CD4-positive, alpha-beta T cell treated with Interleukin-15 for 4 hours (primary cell): ENCODE data around the gene BNIP5.

Source experiments
- DNase-seq: peaks from one replicate; pipeline ENCODE4 v3.0.0-alpha.2; 2020; ENCODE audit warnings: low spot score

Gene BNIP5

DNA sequence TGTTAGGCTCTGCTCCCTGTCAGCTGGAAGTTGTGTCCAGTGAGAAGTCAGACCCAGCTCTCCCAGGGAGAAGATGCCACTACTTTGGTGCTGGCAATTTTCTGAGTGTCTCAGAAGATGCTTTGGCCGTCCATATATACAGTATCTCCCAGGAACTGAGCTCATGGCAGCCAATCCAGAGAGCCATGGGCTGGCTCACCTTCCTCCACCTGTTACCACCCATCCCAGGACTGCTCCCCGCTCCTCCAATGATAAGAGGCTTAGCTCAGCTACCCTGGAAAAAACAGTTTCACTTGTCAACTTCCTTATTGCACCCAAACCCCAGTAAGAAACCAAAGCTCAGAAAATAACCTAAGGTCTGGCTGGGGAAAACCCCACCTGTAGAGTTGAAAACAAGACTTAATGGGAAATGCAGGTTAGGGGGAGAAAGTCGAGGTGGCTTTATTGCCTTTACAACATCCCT, at the start of gene BNIP5:
TSS of gene BNIP5 (minus strand) at position 110 of the 463 bp plus-strand sequence. CDS start 6,198 bp downstream, outside the sequence.
- peak; percentile 8 for DNase-seq

- no peak for DNase-seq
Measured at GRCh38 chr6:36384095-36384494, 47.4 kb upstream of the BNIP5 start.

GRCh38 chr6:36383606-36384005, 46.9 kb upstream of the BNIP5 start:
- DNase-seq = peak; percentile 51

GRCh38 chr6:36382976-36383375, 46.3 kb upstream of the BNIP5 start:
- DNase-seq = no peak

DNA sequence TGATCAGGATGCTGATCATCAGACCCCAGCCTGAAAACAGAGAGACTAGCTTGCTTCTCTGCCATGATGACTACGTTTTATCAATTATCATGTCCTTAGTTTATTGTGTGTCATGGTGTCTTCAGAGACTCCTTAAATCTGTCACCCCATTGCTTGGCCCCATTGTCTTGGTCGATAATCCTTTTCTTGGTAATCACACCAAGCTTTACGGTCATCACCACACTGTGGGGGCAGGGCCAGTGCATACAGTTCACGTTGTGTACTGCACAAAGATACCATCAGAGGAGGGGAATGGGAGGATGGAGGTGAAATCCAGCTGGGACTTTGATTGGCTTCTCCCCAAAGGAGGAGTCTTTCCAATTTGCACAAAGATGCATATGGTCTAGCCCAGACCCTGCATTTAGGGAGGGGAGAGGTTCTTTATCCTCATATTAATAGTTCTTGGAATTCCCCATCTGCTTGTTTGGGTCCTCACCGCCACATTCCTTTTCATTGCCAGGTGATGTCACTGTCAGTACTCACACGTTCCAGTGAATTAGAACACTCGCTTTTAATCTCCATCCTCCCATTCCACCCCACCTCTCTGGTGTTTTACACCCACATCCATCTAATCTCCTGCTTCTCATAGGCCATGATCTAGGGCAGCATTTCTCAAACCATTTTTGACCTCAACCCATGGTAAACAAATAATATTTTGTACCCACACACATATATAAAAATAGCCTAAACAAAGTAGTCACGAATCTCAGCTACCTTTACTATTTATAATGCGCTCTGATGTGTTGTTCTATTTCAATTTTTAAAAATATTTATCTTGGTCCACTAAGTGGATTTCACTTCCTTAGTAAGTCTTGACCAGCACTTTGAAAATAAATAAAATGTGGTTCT, 45.1 kb upstream of the BNIP5 start:
- no peak for DNase-seq

DNA sequence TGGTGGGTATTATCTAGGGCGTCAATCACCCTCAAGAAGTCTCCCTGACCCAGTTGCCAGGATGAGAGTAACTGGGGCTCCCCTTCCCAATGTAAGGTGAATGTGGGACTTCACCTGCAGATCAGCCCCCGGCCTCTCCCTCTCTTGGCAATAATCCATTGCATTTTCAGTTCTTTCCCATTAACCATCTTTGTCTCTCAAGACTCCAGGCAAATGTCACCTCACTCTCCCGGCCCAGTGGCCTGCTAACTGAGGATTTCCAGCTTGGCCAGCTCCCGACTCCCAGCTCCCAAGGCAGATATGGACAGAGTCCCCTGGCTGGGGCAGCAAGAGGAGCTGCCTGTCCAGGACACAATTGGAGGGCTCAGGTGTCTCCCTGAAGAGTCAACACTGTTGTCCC, 43.5 kb upstream of the BNIP5 start:
- no peak for DNase-seq

DNA sequence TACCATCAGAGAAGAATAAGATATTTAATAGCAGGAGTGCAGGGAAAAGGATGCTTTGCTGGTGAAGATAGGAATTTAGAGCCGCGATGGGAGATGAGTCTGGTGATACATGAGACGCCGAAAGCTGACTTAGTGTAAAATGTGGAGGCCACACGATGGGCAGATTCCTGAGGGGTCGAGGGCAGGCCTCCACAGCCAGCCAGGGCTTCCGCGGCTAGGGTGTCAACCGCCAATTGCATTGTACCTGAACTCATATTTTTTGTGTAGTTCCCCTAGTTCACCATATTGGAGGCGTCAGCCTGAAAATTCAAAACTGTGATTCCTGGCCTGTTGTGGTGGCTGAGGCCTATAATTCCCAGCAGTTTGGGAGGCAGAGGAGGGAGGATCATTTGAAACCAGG, 42.2 kb upstream of the BNIP5 start:
- DNase-seq = no peak

DNA sequence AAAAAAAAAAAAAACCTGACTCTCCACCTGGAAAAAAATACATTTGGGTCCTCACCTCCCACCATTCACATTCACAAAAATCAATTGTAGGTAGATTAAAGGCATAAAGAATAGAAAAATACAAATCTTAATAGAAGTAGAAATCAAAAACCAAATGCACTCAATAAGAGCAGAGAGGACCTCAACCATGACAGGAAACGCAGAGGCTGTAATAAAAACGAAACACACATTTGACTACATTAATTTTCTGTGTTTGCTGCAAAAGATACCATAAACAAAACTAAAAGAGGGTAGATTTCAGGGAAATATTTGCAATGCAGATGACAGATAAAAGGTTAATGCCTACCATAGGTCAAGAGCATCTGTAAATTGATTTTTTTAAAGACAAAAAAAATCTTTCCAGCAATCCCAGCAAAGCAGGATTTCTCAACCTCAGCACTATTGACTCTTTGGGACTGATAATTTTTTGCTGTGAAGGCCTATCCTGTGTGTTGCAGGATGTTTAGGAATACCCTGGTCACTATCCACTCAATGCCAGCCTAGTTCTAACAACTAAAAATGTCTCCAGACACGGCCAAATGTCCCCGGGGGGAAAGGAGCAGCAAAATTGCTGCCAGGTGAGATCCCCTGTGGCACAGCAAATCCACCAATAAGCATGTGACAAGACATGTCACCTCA, 41.7 kb upstream of the BNIP5 start:
- no peak for DNase-seq

DNA sequence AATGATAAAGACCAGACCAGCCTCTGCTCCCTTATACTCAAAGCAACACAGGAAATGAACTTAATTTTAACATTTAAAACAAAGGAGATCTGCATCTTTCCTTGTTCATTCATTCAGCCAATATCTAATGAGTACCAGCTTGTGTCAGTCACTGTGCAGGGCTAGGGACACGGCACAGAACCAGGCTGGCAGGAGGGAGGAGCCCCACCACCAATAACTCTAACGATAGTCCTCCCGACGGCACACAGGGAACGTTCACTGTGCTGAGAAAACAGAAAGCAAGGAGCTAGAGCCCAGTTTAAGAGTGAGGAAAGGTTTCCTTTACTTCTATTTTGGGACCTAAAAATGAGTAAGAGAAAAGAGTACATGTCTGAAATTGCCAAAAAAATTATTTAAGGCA, 40.9 kb upstream of the BNIP5 start:
- no peak for DNase-seq

- no peak for DNase-seq
Measured at GRCh38 chr6:36376742-36377141, 40.1 kb upstream of the BNIP5 start.

GRCh38 chr6:36376183-36376582, 39.5 kb upstream of the BNIP5 start:
- DNase-seq = no peak

GRCh38 chr6:36375644-36376155, 39.0 kb upstream of the BNIP5 start:
- DNase-seq = no peak

DNA sequence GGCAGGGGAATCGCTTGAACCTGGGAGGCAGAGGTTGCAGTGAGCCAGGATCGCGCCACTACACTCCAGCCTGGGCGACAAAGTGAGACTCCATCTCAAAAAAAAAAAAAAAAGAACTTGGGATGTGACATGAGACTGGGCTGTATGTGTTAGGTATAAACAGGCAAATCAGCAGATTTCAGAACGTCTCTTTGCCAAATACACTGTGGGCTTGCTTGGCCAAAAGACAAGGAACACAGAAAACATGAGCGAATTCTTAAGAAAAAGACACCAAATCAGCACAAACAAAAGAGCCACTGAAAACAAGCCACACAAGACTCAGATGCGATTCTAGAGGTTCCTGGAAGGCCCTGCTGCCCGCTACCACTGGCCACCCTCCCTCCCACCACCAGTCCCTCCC, 38.3 kb upstream of the BNIP5 start:
- no peak for DNase-seq

DNA sequence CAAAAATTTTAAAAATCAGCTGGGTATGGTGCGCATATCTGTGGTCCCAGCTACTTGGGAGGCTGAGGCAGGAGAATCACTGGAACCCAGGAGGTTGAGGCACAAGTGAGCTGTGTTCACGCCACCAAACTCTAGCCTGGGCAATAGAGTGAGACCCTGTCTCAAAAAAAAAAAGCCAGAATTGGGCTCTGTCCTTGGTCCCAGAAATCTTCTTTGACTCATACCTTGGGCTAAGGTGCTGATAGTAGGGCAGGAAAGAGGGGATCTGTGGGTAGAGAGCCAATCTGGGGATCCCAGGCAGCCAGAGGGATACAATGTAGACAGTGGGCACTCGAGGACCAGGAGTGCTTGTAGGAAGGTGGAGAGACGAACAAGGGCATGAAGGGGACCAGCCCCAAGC, 37.5 kb upstream of the BNIP5 start:
- DNase-seq = no peak

GRCh38 chr6:36373368-36374019, 36.8 kb upstream of the BNIP5 start:
- no peak for DNase-seq

- DNase-seq = no peak
Measured at GRCh38 chr6:36372088-36372487, 35.4 kb upstream of the BNIP5 start.

DNA sequence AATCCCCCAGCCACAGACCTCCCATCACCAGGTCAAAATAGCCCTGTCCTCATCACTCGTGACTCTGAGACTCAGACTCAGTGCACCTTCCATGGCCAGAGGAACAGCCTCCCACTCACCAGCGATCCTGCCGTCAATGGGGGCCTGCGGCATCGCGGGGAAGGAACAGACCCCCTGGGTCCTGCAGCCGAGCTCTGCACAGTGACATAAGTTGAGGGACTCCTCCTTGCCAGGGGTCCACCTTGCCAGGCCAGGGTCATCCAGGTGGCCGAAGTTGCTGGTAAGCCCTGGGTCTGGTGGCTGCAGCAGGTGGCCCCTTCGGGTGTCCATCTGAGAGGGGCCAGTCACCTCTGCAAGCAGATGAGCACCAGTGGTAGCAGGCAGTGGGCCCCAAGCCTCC, 34.5 kb upstream of the BNIP5 start:
- no peak for DNase-seq

- DNase-seq = no peak
Measured at GRCh38 chr6:36370638-36371037, 34.0 kb upstream of the BNIP5 start.

DNA sequence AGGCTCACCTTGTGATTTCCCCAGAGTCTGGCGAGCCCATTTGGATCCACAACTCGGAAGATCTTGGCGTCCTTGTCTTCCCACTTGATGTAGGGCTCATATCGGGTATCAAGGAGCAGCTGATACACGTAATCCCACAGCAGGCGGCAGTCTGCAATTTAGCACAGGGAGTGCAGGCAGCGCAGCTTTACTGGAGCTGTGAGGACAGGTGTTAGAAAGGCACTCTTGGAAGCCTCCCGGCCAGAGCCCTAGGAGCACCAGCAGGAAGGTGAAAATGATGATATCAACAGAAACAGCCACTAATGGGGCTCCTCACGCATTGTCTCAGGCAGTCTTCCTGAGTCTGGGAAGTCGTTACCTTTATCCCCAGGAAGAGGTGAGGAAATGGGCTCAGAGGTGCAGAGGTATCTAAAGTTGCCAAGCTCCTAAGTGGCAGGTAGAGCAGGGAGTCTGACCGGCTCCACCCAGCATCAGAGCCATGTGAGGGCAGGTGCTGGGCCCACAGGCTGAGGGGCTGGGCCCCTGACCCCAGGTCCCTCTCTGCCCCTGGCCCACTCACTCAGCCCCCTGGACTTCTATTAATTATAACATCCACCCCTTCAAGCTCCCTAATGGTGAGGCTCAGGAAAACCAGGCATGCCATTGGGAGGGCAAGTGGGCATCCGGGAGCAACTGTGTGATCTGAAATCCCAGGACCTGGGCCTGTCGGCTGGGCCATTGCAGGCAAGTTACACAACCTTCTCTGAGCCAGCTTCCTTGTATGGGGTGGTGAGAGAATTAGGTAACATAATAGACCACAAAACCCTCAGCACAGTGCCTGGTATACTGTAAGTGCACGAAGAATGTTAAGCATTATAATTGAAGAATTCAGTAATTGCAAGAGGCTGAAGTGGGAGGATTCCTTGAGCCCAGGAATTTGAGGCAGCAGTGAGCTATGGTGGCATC, 32.5 kb upstream of the BNIP5 start:
- DNase-seq = no peak

- DNase-seq = no peak
Measured at GRCh38 chr6:36368421-36368820, 31.7 kb upstream of the BNIP5 start.

DNA sequence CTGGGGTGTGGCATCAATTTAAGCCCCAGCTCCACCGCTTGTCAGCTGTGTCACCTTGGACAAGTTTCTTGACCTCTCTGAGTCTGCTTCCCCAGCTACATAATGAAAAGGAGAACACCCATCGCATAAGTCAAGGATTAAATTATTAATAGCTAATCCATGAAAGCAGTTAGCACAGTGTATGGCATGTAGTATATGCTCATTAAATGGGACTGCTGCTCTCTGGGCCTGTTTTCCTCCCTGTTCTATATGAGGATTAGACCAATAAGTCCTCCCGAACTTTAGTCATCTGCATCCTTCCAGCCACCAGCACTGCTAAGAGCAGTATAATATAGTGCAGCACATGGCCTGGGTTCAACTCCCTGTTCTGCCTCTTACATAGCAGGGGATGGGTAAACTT, 31.1 kb upstream of the BNIP5 start:
- DNase-seq = no peak
